Coronary artery (tissue), 2 donors: ENCODE data around the gene ETV2.
"Not testable (repeated sequence)": the region's sequence is repeated elsewhere in the genome, so short reads cannot be mapped to it uniquely, and the experiment has no call there.

Experiments used
- DNase-seq: peaks from one replicate; pipeline ENCODE4 v3.0.0-alpha.2; 2017; ENCODE audit warnings: low spot score
- H3K27ac ChIP-seq, 2 donors: fragments of 200-600 bp; sonication (generic); one replicate each; pipeline ENCODE4 v1.5.1; 2016 to 2019
- H3K4me3 ChIP-seq: fragments of 200-600 bp; sonication (generic); 2 replicates; pipeline ENCODE4 v1.5.1; 2016; ENCODE audit warnings: mild to moderate bottlenecking, moderate library complexity
- CTCF ChIP-seq: fragments of 200-600 bp; sonication (generic); IDR thresholded peaks from one replicate; pipeline ENCODE4 v1.5.1; 2019; ENCODE audit warnings: antibody characterized with exemption

The ETV2 gene

GRCh38 chr19:35648017-35648961 is 6.7 kb downstream of the ETV2 start, which contains the start of gene COX6B1:
COX6B1 (plus strand) TSS chr19:35648323; CDS start chr19:35651244, 2,921 bp downstream.
- peak; percentile 96 for DNase-seq
- Histone ChIP-seq H3K27ac (peak within 1 kb of the TSS; percentile 67 to 81), H3K4me3 (peak within 1 kb of the TSS; percentile 80)
- TF ChIP-seq CTCF, result no peak

- Histone ChIP-seq H3K4me3 (no peak overlapping the region), H3K27ac (no peak overlapping the region)
- DNase-seq, result no peak
- no peak for TF ChIP-seq CTCF
Observed at GRCh38 chr19:35650581-35650980, 9.0 kb downstream of the ETV2 start.

GRCh38 chr19:35654828-35655227 is 13.3 kb downstream of the ETV2 start:
- not testable (repeated sequence) for H3K4me3 ChIP-seq, DNase-seq, H3K27ac ChIP-seq

- no peak for DNase-seq
- no peak overlapping the region for H3K4me3 ChIP-seq
- H3K27ac ChIP-seq, result no peak overlapping the region
- no peak for TF ChIP-seq CTCF
Observed at GRCh38 chr19:35655600-35655999, 14.1 kb downstream of the ETV2 start.

- H3K4me3 ChIP-seq, result no peak overlapping the region
- TF ChIP-seq CTCF, result no peak
- DNase-seq, result no peak
- H3K27ac ChIP-seq, result no peak overlapping the region
Observed at GRCh38 chr19:35656700-35657099, 15.2 kb downstream of the ETV2 start.

- no peak overlapping the region for H3K4me3 ChIP-seq
- no peak for DNase-seq
- no peak overlapping the region for H3K27ac ChIP-seq
- no peak for TF ChIP-seq CTCF
Observed at GRCh38 chr19:35657904-35658700, 16.6 kb downstream of the ETV2 start.

- TF ChIP-seq CTCF, result no peak
- Histone ChIP-seq H3K27ac (no peak overlapping the region), H3K4me3 (no peak overlapping the region)
- DNase-seq, result no peak
Observed at GRCh38 chr19:35661995-35662340, 20.4 kb downstream of the ETV2 start.
